Mesenteric fat pad (tissue), 1 donor: ENCODE measurements around the gene GALM. TPM values are rescaled to one million over a fixed set of nuclear protein-coding genes. Genes with fewer than 3 reads are reported as not detected.
"Not testable (repeated sequence)": the region's sequence is repeated elsewhere in the genome, so short reads cannot be mapped to it uniquely, and the experiment has no call there.

Experiments
- DNase-seq: peaks from one replicate; pipeline ENCODE4 v3.0.0-alpha.2; 2020; ENCODE audit warnings: low spot score
- total RNA-seq: library from RNA; stranded (reverse); fragmentation: NEBNext Ultra II Directional; extraction: Animal tissue kit (Norgen Biotek cat#: 25700); gene quantifications from one replicate; pipeline ENCODE4 v1.2.1, GENCODE V29; 2021
- donor health status: DM: yes; HTN: yes; CAD: no.

GALM gene
- total RNA-seq, 1 donor from 2014 or later: 16.3 TPM

- DNase-seq: no peak
Measured at GRCh38 chr2:38676681-38677080, 10.8 kb downstream of the GALM start.

GRCh38 chr2:38680868-38681267 lies 15.0 kb downstream of the GALM start:
- not testable (repeated sequence) for DNase-seq

- no peak for DNase-seq
Measured at GRCh38 chr2:38682008-38682575, 16.2 kb downstream of the GALM start.

- DNase-seq: not testable (repeated sequence)
Measured at GRCh38 chr2:38682620-38683019, 16.7 kb downstream of the GALM start.

- no peak for DNase-seq
Measured at GRCh38 chr2:38683766-38684165, 17.9 kb downstream of the GALM start.

- no peak for DNase-seq
Measured at GRCh38 chr2:38685116-38685735, 19.3 kb downstream of the GALM start.

GRCh38 chr2:38690499-38691420 lies 24.8 kb downstream of the GALM start:
- no peak for DNase-seq

- DNase-seq: no peak
Measured at GRCh38 chr2:38691994-38692393, 26.1 kb downstream of the GALM start.

- DNase-seq: no peak
Measured at GRCh38 chr2:38692636-38693318, 26.9 kb downstream of the GALM start.

GRCh38 chr2:38697116-38697840 lies 31.4 kb downstream of the GALM start:
- DNase-seq: no peak

GRCh38 chr2:38698467-38699003 lies 32.6 kb downstream of the GALM start:
- no peak for DNase-seq

GRCh38 chr2:38700113-38700785 lies 34.3 kb downstream of the GALM start:
- DNase-seq: no peak

- no peak for DNase-seq
Measured at GRCh38 chr2:38700881-38701458, 35.1 kb downstream of the GALM start.

- DNase-seq: no peak
Measured at GRCh38 chr2:38701542-38701941, 35.6 kb downstream of the GALM start.

- DNase-seq: no peak
Measured at GRCh38 chr2:38702413-38702812, 36.5 kb downstream of the GALM start.

- DNase-seq: not testable (repeated sequence)
Measured at GRCh38 chr2:38703336-38703735, 37.4 kb downstream of the GALM start.

GRCh38 chr2:38704664-38705063 lies 38.8 kb downstream of the GALM start:
- DNase-seq: no peak

- no peak for DNase-seq
Measured at GRCh38 chr2:38706846-38707345, 41.0 kb downstream of the GALM start.

- not testable (repeated sequence) for DNase-seq
Measured at GRCh38 chr2:38708491-38708890, 42.6 kb downstream of the GALM start.
